Sigmoid colon (tissue), 3 donors: Measurements from ENCODE around the gene GPN3.
"Not testable (repeated sequence)": the region's sequence is repeated elsewhere in the genome, so short reads cannot be mapped to it uniquely, and the experiment has no call there.

Experiments
- CTCF ChIP-seq, 4 experiments: fragments of 450-650 bp in 3 of 4; fragments of 200-600 bp in 1 of 4; IDR thresholded peaks; one replicate each; pipeline ENCODE4 v1.5.1; 2016 to 2019; ENCODE audit warnings: antibody characterized with exemption in 4 of 4, mild to moderate bottlenecking in 3 of 4, moderate library complexity in 2 of 4
- POLR2A ChIP-seq, 2 donors: fragments of 450-650 bp; IDR thresholded peaks; one replicate each; pipeline ENCODE4 v1.6.1; 2016; ENCODE audit warnings: antibody characterized with exemption in 2 of 2, mild to moderate bottlenecking in 2 of 2, moderate library complexity in 2 of 2

- not testable (repeated sequence) for TF ChIP-seq CTCF, POLR2A (IDR thresholded peaks at IDR 0.05)
Observed at GRCh38 chr12:110405126-110405662, 62.9 kb downstream of the GPN3 start.
